K562 (cell line): ENCODE measurements around the gene BRAT1. TPM values are rescaled to one million over a fixed set of nuclear protein-coding genes. Genes with fewer than 3 reads are reported as not detected.

Source experiments
- ELF2 ChIP-seq: fragments of 250-450 bp; sonication (Bioruptor Pico); IDR thresholded peaks from 2 replicates; pipeline ENCODE4 v1.5.0; 2021; ENCODE audit warnings: mild to moderate bottlenecking
- FOSL1 ChIP-seq: fragments of 200-800 bp; sonication (Bioruptor generic); conservative IDR thresholded peaks from 2 replicates; pipeline ENCODE4 v1.6.1; 2016; ENCODE audit warnings: missing genetic modification characterization, missing compliant biosample characterization
- HNRNPL ChIP-seq: fragments of 200-400 bp; formaldehyde crosslinking; IDR thresholded peaks from 2 replicates; pipeline ENCODE4 v1.6.1; 2017; ENCODE audit warnings: low read depth, mild to moderate bottlenecking, low read length
- MAZ ChIP-seq, 2 experiments: fragments of 450-650 bp in 1 of 2; sonication (generic) in 1 of 2; formaldehyde crosslinking; IDR thresholded peaks in 1 of 2; conservative IDR thresholded peaks in 1 of 2; 2 replicates each; pipeline versions ENCODE4 v1.4.0 to v1.5.0; 2020; ENCODE audit warnings: mild to moderate bottlenecking in 1 of 2, missing genetic modification reagents in 1 of 2
- MBD1 ChIP-seq: fragments of 250-450 bp; sonication (Bioruptor Pico); IDR thresholded peaks from 2 replicates; pipeline ENCODE4 v1.8.0; 2022; ENCODE audit warnings: inconsistent platforms
- NONO ChIP-seq, 2 experiments: fragments of 200-400 bp in 1 of 2; fragments of 450-650 bp in 1 of 2; formaldehyde crosslinking in 1 of 2; IDR thresholded peaks; 2 replicates each; pipeline ENCODE4 v1.6.1; 2017; ENCODE audit warnings: low read depth in 2 of 2, mild to moderate bottlenecking in 2 of 2, moderate library complexity in 2 of 2, low read length in 1 of 2
- PCBP2 ChIP-seq: fragments of 200-400 bp; formaldehyde crosslinking; IDR thresholded peaks from 2 replicates; pipeline ENCODE4 v1.6.1; 2018; ENCODE audit warnings: low read length, low read depth, mild to moderate bottlenecking, moderate library complexity; ENCODE audit not compliant: poor library complexity, severe bottlenecking
- POLR2A ChIP-seq: fragments of 450-650 bp; conservative IDR thresholded peaks from 2 replicates; pipeline ENCODE4 v1.6.1; 2016
- RBM14 ChIP-seq: fragments of 200-400 bp; formaldehyde crosslinking; IDR thresholded peaks from 2 replicates; pipeline ENCODE4 v1.6.1; 2018; ENCODE audit warnings: low read depth, mild to moderate bottlenecking, low read length, moderate library complexity, borderline replicate concordance; ENCODE audit not compliant: insufficient read depth
- TOE1 ChIP-seq, 2 experiments: fragments of 450-650 bp in 1 of 2; sonication (generic) in 1 of 2; formaldehyde crosslinking in 1 of 2; IDR thresholded peaks; 2 replicates each; pipeline versions ENCODE4 v1.7.1 to v1.8.0; 2016 to 2022; ENCODE audit warnings: borderline replicate concordance in 2 of 2, mild to moderate bottlenecking in 2 of 2, antibody characterized with exemption in 1 of 2, inconsistent platforms in 1 of 2, low read depth in 1 of 2, missing genetic modification reagents in 1 of 2, moderate library complexity in 1 of 2
- UBTF ChIP-seq, 2 experiments: IDR thresholded peaks; 2 replicates each; pipeline ENCODE4 v1.6.1; 2012; ENCODE audit warnings: improper control_type of control experiment in 2 of 2, low read depth in 2 of 2, low read length in 2 of 2, borderline replicate concordance in 1 of 2
- ZC3H8 ChIP-seq: fragments of 450-650 bp; IDR thresholded peaks from 2 replicates; pipeline ENCODE4 v1.6.1; 2017
- ZFX ChIP-seq: sonication (generic); formaldehyde crosslinking; IDR thresholded peaks from 2 replicates; pipeline ENCODE4 v1.8.0; 2022; ENCODE audit warnings: mild to moderate bottlenecking, missing genetic modification reagents, moderate library complexity
- ZNF140 ChIP-seq: fragments of 250-450 bp; sonication (Bioruptor Pico); IDR thresholded peaks from 2 replicates; pipeline ENCODE4 v1.8.0; 2021; ENCODE audit warnings: moderate library complexity, mild to moderate bottlenecking, inconsistent platforms
- ZNF143 ChIP-seq: sonication (generic); formaldehyde crosslinking; IDR thresholded peaks from 2 replicates; pipeline ENCODE4 v1.9.0; 2022; ENCODE audit warnings: mild to moderate bottlenecking, missing genetic modification reagents
- ZNF146 ChIP-seq: IDR thresholded peaks from one replicate; pipeline ENCODE4 v1.6.1; 2018; ENCODE audit warnings: missing compliant biosample characterization; ENCODE audit not compliant: unreplicated experiment
- ZNF384 ChIP-seq: IDR thresholded peaks from 2 replicates; pipeline ENCODE4 v1.6.1; 2012; ENCODE audit warnings: low read depth, low read length, improper control_type of control experiment
- ZNF449 ChIP-seq: fragments of 250-450 bp; sonication (Bioruptor Pico); IDR thresholded peaks from 2 replicates; pipeline ENCODE4 v1.8.0; 2022; ENCODE audit warnings: moderate library complexity, mild to moderate bottlenecking, inconsistent platforms
- ZNF57 ChIP-seq: fragments of 450-650 bp; formaldehyde crosslinking; IDR thresholded peaks from 2 replicates; pipeline ENCODE4 v1.4.0; 2020; ENCODE audit warnings: mild to moderate bottlenecking, moderate library complexity
- ZNF75A ChIP-seq: fragments of 450-650 bp; formaldehyde crosslinking; IDR thresholded peaks from 2 replicates; pipeline ENCODE4 v1.4.0; 2020; ENCODE audit warnings: mild to moderate bottlenecking
- polyA plus RNA-seq, 8 experiments: library from polyadenylated mRNA; depleted of rRNA in 4 of 8; stranded (reverse) in 5 of 8; unstranded in 3 of 8; fragments of >200 nt; fragmentation: Nextera tagmentation in 2 of 8; fragmentation: Illumina TruSeq in 1 of 8; extraction: Ambion mirVana in 2 of 8; extraction: Trizol in 1 of 8; gene quantifications; 2 replicates each; pipeline versions ENCODE4 v1.2.1 to v1.2.3, GENCODE V29; 2011 to 2014; ENCODE audit warnings: inconsistent platforms in 1 of 8, missing spikeins in 1 of 8
- total RNA-seq, 7 experiments: library from RNA; depleted of rRNA in 6 of 7; stranded (reverse); fragments of >200 nt in 6 of 7; fragmentation: Illumina TruSeq in 2 of 7; extraction: Trizol in 2 of 7; gene quantifications; 2 replicates each; pipeline versions ENCODE4 v1.2.1 to v1.2.3, GENCODE V29; 2011 to 2021; ENCODE audit warnings: low replicate concordance in 1 of 7

Gene BRAT1
- total and polyA plus RNA-seq, 9 of the 15 experiments (the other 6 are each of a cell fraction or from before 2014, with no cell fraction given), result 0.13 to 49.6 (median 10.5) TPM

- TF ChIP-seq TOE1 (IDR thresholded peaks at IDR 0.05; ENCODE audit: borderline replicate concordance), result peak; percentile 81
- no peak for TF ChIP-seq TOE1 (CRISPR knock-in tag; IDR thresholded peaks at IDR 0.05; ENCODE audit: borderline replicate concordance, low read depth)
- peak; percentile 88 for TF ChIP-seq POLR2A
- peak; percentile 50 to 100; a peak in 3 of 4 replicates for TF ChIP-seq NONO (IDR thresholded peaks at IDR 0.05; ENCODE audit: low read depth in 2 of 2, low read length in 1 of 2)
- TF ChIP-seq FOSL1, result no peak
- TF ChIP-seq PCBP2, result no peak
- TF ChIP-seq ZNF75A (CRISPR knock-in tag), result no peak
- peak; percentile 77 to 86 for TF ChIP-seq MAZ (CRISPR knock-in tag; conservative IDR thresholded peaks at IDR 0.05 in 1 of 2, IDR thresholded peaks at IDR 0.05 in 1 of 2)
- TF ChIP-seq ZNF140 (CRISPR knock-in tag), result no peak
- peak; percentile 5 to 81; a peak in 1 of 4 replicates for TF ChIP-seq UBTF (IDR thresholded peaks at IDR 0.05; ENCODE audit: borderline replicate concordance in 1 of 2, low read depth in 2 of 2, low read length in 2 of 2)
- peak; percentile 94 for TF ChIP-seq ZFX (CRISPR knock-in tag)
- TF ChIP-seq ZNF57 (CRISPR knock-in tag), result no peak; the same call in 1 of the 2 replicates
- no peak for TF ChIP-seq ZNF449 (CRISPR knock-in tag)
- no peak for TF ChIP-seq ZNF146 (CRISPR knock-in tag)
- TF ChIP-seq ELF2 (CRISPR knock-in tag), result no peak
- peak; percentile 88 for TF ChIP-seq ZNF384
- TF ChIP-seq ZC3H8, result no peak
- no peak for TF ChIP-seq ZNF143 (CRISPR knock-in tag)
- TF ChIP-seq MBD1 (CRISPR knock-in tag), result no peak
- no peak for TF ChIP-seq HNRNPL
- 0 out of 2 replicates have a peak, but pooled peaks have one; percentile 76 for TF ChIP-seq RBM14
Observed at GRCh38 chr7:2555121-2556052, at the start of gene BRAT1 (continued).
